HCT116 (cell line): ENCODE measurements around the gene TSSK2.

ENCODE experiments used
- CTCF ChIP-seq, 3 experiments: fragments of 200-600 bp in 1 of 3; sonication (generic) in 1 of 3; IDR thresholded peaks in 2 of 3; conservative IDR thresholded peaks in 1 of 3; 2 replicates each; pipeline ENCODE4 v1.5.1; 2012 to 2017; ENCODE audit warnings: low read depth in 2 of 3, low read length in 2 of 3, antibody characterized with exemption in 1 of 3, borderline replicate concordance in 1 of 3, control low read depth in 1 of 3, mild to moderate bottlenecking in 1 of 3, mixed read lengths in 1 of 3, mixed run types in 1 of 3, moderate library complexity in 1 of 3; ENCODE audit not compliant: insufficient read depth in 1 of 3
- POLR2A ChIP-seq: IDR thresholded peaks from 2 replicates; pipeline ENCODE4 v1.7.0; 2011; ENCODE audit warnings: borderline replicate concordance; ENCODE audit not compliant: insufficient read depth, insufficient read length; ENCODE audit errors: extremely low read depth
- RAD21 ChIP-seq: IDR thresholded peaks from 2 replicates; pipeline ENCODE4 v1.6.1; 2012; ENCODE audit warnings: low read depth, mild to moderate bottlenecking
- ZFX ChIP-seq: fragments of 450-650 bp; IDR thresholded peaks from 2 replicates; pipeline ENCODE4 v1.6.1; 2017

- TF ChIP-seq POLR2A (no peak), CTCF (IDR thresholded peaks at IDR 0.05 in 2 of 3, conservative IDR thresholded peaks at IDR 0.05 in 1 of 3; ENCODE audit: borderline replicate concordance in 1 of 3, insufficient read depth in 1 of 3, low read depth in 2 of 3, low read length in 2 of 3) (no peak), ZFX (no peak), RAD21 (no peak)
Observed at GRCh38 chr22:19150482-19151328, 19.6 kb downstream of the TSSK2 start.
